Vagina (tissue), 2 donors: Measurements from ENCODE around the gene SHISA4. TPM values are rescaled to one million over a fixed set of nuclear protein-coding genes. Genes with fewer than 3 reads are reported as not detected.

Source experiments
- DNase-seq, 2 donors: peaks; one replicate each; pipeline ENCODE4 v3.0.0-alpha.2; 2017; ENCODE audit errors: extremely low spot score in 2 of 2
- H3K27ac ChIP-seq: fragments of 200-600 bp; sonication (generic); one replicate; pipeline ENCODE4 v1.5.1; 2019
- H3K27me3 ChIP-seq: fragments of 200-600 bp; sonication (generic); one replicate; pipeline ENCODE4 v1.5.1; 2019
- H3K36me3 ChIP-seq, 2 donors: fragments of 200-600 bp; sonication (generic); one replicate each; pipeline ENCODE4 v1.5.1; 2017 to 2019
- H3K4me1 ChIP-seq: fragments of 200-600 bp; sonication (generic); one replicate; pipeline ENCODE4 v1.5.1; 2019
- H3K4me3 ChIP-seq, 2 donors: fragments of 200-600 bp; sonication (generic); 1 replicate in 1 of 2; 2 replicates in 1 of 2; pipeline ENCODE4 v1.5.1; 2016 to 2019
- H3K9me3 ChIP-seq: fragments of 200-600 bp; sonication (generic); one replicate; pipeline ENCODE4 v1.5.1; 2019
- CTCF ChIP-seq, 3 experiments: fragments of 450-650 bp in 2 of 3; fragments of 200-600 bp in 1 of 3; sonication (generic) in 1 of 3; IDR thresholded peaks; one replicate each; pipeline ENCODE4 v1.5.1; 2017 to 2019; ENCODE audit warnings: antibody characterized with exemption in 3 of 3, mild to moderate bottlenecking in 2 of 3, moderate library complexity in 2 of 3
- POLR2A ChIP-seq, 2 donors: fragments of 450-650 bp; IDR thresholded peaks; one replicate each; pipeline ENCODE4 v1.6.1; 2017; ENCODE audit warnings: antibody characterized with exemption in 2 of 2, mild to moderate bottlenecking in 2 of 2, moderate library complexity in 2 of 2
- POLR2AphosphoS5 ChIP-seq, 2 donors: sonication (generic); formaldehyde crosslinking; IDR thresholded peaks; one replicate each; pipeline ENCODE4 v1.9.0; 2017; ENCODE audit warnings: antibody characterized with exemption in 2 of 2, mild to moderate bottlenecking in 2 of 2, low read depth in 1 of 2; ENCODE audit not compliant: insufficient read depth in 1 of 2
- intact Hi-C: fragments of 100-400 bp; cut with DNase I; formaldehyde crosslinking; loops from one replicate; pipeline ENCODE4 v1.15.1; 2023
- total RNA-seq: library from RNA; depleted of rRNA; stranded (reverse); fragments of >200 nt; gene quantifications from one replicate; pipeline ENCODE4 v1.2.3, GENCODE V29; 2016

The SHISA4 gene
- total RNA-seq, 1 donor from 2014 or later, result 16.2 TPM

GRCh38 chr1:201845331-201846083, 43.2 kb upstream of the SHISA4 start:
- intact Hi-C loops, result no loop called here
- TF ChIP-seq CTCF (IDR thresholded peaks at IDR 0.05) (no peak), POLR2AphosphoS5 (IDR thresholded peaks at IDR 0.05; ENCODE audit: insufficient read depth in 1 of 2, low read depth in 1 of 2) (no peak), POLR2A (IDR thresholded peaks at IDR 0.05) (no peak)

GRCh38 chr1:201847150-201847549, 41.5 kb upstream of the SHISA4 start:
- H3K36me3 ChIP-seq, result peaks cover 0 to 33% of the 10 kb centered on the region in 2 donors
- no peak overlapping the region for H3K4me3 ChIP-seq
- H3K4me1 ChIP-seq, result peaks cover 19% of the 10 kb centered on the region
- intact Hi-C loops, result no loop called here
- no peaks in the 10 kb centered on the region for H3K27me3 ChIP-seq
- TF ChIP-seq CTCF (IDR thresholded peaks at IDR 0.05) (no peak), POLR2AphosphoS5 (IDR thresholded peaks at IDR 0.05; ENCODE audit: insufficient read depth in 1 of 2, low read depth in 1 of 2) (no peak), POLR2A (IDR thresholded peaks at IDR 0.05) (no peak)
- H3K9me3 ChIP-seq, result no peaks in the 10 kb centered on the region
- H3K27ac ChIP-seq, result no peak overlapping the region
- DNase-seq, result no peak

More at GRCh38 chr1:201845331-201846083, 43.2 kb upstream of the SHISA4 start:
- Histone ChIP-seq H3K4me3 (no peak overlapping the region), H3K9me3 (no peaks in the 10 kb centered on the region), H3K36me3 (peaks cover 0 to 25% of the 10 kb centered on the region in 2 donors), H3K27me3 (no peaks in the 10 kb centered on the region), H3K4me1 (peaks cover 19% of the 10 kb centered on the region), H3K27ac (no peak overlapping the region)
- DNase-seq, result no peak

- no peaks in the 10 kb centered on the region for H3K27me3 ChIP-seq
- no peak for DNase-seq
- TF ChIP-seq POLR2A (IDR thresholded peaks at IDR 0.05) (no peak), CTCF (IDR thresholded peaks at IDR 0.05) (no peak), POLR2AphosphoS5 (IDR thresholded peaks at IDR 0.05; ENCODE audit: insufficient read depth in 1 of 2, low read depth in 1 of 2) (no peak)
- no peaks in the 10 kb centered on the region for H3K9me3 ChIP-seq
- peaks cover 19% of the 10 kb centered on the region for H3K4me1 ChIP-seq
- peaks cover 0 to 43% of the 10 kb centered on the region in 2 donors for H3K36me3 ChIP-seq
- no peak overlapping the region for H3K27ac ChIP-seq
- intact Hi-C loops, result no loop called here
- H3K4me3 ChIP-seq, result no peak overlapping the region
Observed at GRCh38 chr1:201848230-201848629, 40.5 kb upstream of the SHISA4 start.

- no peak for DNase-seq
- Histone ChIP-seq H3K27ac (no peak overlapping the region), H3K27me3 (no peaks in the 10 kb centered on the region), H3K4me1 (peaks cover 19% of the 10 kb centered on the region), H3K4me3 (no peak overlapping the region), H3K36me3 (peaks cover 0 to 55% of the 10 kb centered on the region in 2 donors), H3K9me3 (no peaks in the 10 kb centered on the region)
- TF ChIP-seq POLR2A (IDR thresholded peaks at IDR 0.05) (no peak), POLR2AphosphoS5 (IDR thresholded peaks at IDR 0.05; ENCODE audit: insufficient read depth in 1 of 2, low read depth in 1 of 2) (no peak), CTCF (IDR thresholded peaks at IDR 0.05) (no peak)
- intact Hi-C loops, result no loop called here
Observed at GRCh38 chr1:201849372-201850052, 39.2 kb upstream of the SHISA4 start.

GRCh38 chr1:201850053-201850397, 38.7 kb upstream of the SHISA4 start:
- Histone ChIP-seq H3K36me3 (peaks cover 0 to 61% of the 10 kb centered on the region in 2 donors), H3K27me3 (no peaks in the 10 kb centered on the region), H3K27ac (no peak overlapping the region), H3K4me1 (peaks cover 19% of the 10 kb centered on the region), H3K9me3 (no peaks in the 10 kb centered on the region), H3K4me3 (no peak overlapping the region)
- no peak for DNase-seq
- TF ChIP-seq CTCF (IDR thresholded peaks at IDR 0.05), result no peak
- TF ChIP-seq POLR2A (IDR thresholded peaks at IDR 0.05), result no peak
- TF ChIP-seq POLR2AphosphoS5 (IDR thresholded peaks at IDR 0.05; ENCODE audit: insufficient read depth in 1 of 2, low read depth in 1 of 2), result no peak
- intact Hi-C loops, result no loop called here
